Measurements from ENCODE around the gene DSCAML1. TPM values are rescaled to one million over a fixed set of nuclear protein-coding genes. Genes with fewer than 3 reads are reported as not detected.

The DSCAML1 gene
- total RNA-seq, 1 experiment from 2014 or later = 5.4 TPM

DNA sequence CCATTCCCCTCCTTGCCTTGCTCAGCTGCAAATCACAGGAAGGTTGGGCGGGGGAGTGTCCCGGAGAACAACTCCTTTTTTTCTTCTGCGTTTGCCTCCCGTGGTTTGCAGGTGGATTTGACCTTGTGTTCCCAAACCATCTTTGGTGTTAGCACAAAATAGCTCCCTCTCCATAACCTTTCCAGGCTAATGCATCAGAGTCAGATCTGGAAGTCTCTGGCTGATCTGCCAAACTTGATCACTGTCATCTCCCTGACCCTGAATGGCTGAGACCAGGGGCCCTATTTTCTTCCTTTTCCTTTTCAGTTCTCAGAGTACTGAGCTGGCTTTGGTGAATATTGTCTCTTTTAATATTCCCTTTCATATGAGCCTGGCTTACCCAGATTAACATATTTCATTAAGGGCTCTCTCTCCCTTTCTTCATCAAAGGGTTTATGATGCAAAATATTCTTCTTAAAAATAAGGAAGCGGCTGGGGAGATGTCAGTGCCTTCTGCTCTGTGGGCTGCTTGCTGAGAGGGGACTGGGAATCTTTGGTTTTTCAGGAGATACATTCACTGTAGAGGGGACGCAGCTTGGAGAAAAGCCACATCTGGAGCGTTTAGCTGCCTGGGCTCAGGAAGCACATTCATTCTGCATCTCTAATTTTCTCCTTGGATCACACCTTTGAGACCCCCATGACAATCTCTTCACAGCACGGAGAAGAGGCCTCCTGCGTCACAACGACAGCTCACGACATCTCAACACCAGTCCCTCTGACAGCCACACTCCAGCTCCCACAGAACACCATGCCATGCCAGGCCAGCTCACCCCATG is 321.1 kb downstream of the DSCAML1 start:
- in situ Hi-C loops (cut with HindIII; ENCODE audit: low pct_unique_long_range_greater_than_20kb, low sequenced_read_pairs) = no loop called here
- DNase-seq (ENCODE audit: low read depth) = no peak

DNA sequence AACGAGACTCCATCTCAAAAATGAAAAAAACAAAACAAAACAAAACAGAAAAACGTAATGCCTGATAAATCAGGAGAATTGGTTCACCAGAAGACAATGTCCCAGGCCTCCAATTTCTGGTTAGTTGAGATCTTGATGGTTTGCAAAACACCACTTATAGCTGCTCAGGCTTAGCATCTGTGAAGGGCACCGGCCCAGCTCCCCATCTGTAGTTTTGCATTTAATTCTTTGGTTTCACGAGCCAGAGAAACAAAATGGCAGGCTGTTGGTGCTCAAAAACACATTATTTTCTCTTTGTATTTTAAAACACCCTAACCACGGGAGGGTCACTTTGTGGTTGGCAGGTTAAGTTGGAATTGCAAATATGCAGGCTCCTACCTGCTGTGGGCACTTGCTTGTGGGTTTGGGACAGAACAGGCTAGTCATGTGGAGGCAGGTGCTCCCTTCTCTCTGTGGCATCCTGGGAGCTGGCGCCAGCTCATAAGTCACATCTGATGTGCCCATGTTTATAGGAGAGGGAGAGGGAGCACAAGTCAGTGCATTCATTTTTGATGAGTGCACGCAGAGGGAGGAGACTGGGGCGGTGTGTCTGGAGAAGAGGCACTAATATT is 323.4 kb downstream of the DSCAML1 start:
- DNase-seq (ENCODE audit: low read depth) = no peak
- in situ Hi-C loops (cut with HindIII; ENCODE audit: low pct_unique_long_range_greater_than_20kb, low sequenced_read_pairs) = no loop called here

DNA sequence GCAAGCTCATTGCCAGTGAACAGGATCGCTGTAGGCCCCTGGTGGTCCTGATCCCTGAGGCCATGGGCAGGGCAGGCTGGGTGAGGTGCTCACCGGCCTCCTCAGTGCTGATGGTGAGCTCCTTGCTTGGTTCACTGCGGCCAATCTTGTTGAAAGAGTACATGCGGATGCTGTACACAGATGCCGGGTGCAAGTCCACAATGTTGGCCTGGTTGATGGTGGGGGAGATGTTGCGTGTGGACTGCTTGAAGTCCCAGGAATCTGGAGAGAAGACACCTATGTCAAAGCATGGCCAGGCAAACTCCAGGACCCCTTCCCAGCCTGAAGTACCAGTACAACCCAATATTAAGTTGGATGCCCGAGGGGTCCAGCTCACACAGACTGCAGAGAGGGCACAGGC is 325.2 kb downstream of the DSCAML1 start:
- in situ Hi-C loops (cut with HindIII; ENCODE audit: low pct_unique_long_range_greater_than_20kb, low sequenced_read_pairs) = no loop called here
- DNase-seq (ENCODE audit: low read depth) = no peak

DNA sequence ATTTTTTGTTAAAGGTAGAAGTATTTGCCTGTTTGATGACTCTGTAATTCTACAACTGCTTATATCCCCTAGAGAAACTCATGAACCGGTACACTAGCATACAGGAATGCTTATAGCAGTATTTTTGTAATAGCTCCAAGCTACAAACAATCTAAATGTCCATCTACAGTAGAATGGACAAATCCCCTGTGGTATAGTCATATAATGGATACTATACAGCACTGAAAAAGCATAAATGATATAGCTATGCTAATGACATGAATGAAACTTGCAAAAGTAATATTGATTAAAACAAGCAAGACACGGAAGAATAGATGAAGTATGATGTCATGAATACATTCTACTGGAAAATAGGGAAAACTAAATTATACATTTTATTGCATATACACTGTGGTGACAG is 326.4 kb downstream of the DSCAML1 start:
- in situ Hi-C loops (cut with HindIII; ENCODE audit: low pct_unique_long_range_greater_than_20kb, low sequenced_read_pairs) = no loop called here
- DNase-seq (ENCODE audit: low read depth) = no peak

DNA sequence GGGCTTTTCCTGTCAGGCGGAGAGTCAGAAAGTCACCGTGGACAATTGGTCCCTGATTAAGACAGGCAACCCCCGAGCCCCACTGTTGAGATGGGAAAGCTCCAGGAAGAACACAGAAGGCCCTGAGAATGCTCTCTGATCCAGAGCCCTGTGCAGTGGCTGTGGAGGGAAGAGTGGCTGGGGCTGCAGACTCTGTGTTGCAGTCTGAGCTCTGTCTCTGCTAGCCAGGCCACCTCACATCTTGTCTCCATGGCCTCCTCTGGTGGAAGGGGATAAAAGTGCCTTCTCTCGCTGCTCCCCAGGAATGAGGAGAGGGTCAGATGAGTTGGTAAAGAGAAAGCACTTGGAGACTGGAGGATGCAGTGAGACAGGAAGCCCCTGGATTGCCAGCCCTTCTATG is 328.1 kb downstream of the DSCAML1 start:
- DNase-seq (ENCODE audit: low read depth) = no peak
- in situ Hi-C loops (cut with HindIII; ENCODE audit: low pct_unique_long_range_greater_than_20kb, low sequenced_read_pairs) = no loop called here

DNA sequence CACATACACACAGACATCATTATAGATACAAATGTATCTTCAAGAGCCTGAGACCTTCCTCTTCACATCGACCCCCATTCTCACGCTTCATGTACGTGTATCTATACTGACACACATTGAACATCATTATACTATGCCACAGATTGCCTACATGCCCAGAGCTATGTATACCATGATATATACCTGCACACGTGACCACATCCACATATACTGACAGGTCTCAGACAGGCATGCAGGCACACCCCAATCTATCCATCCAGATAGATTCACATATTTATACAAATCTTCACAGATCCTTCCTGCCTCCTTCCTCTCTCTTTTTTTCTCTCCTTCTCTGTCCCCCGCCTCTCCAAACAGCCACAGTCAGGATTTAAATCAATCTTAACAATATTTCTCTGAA is 329.2 kb downstream of the DSCAML1 start:
- in situ Hi-C loops (cut with HindIII; ENCODE audit: low pct_unique_long_range_greater_than_20kb, low sequenced_read_pairs) = no loop called here
- DNase-seq (ENCODE audit: low read depth) = no peak

DNA sequence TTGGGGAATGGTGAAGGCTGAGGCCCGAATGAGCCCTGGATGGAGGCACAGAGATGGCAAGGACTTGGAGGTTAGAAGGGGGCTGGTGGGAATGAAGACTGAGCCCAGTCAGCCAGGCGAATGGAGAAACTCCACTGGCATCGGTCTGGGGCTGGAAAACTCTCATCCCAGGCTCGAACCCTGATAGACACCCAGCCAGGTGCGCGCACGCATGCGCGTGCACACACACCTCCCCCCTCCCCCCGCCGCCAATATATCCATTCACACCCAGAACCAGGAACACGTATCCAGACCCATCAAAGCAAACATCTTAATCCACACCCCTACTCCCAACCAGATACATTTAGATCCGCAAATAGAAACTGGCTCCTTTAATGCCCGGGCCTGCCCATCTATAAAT is 330.1 kb downstream of the DSCAML1 start:
- in situ Hi-C loops (cut with HindIII; ENCODE audit: low pct_unique_long_range_greater_than_20kb, low sequenced_read_pairs) = no loop called here
- DNase-seq (ENCODE audit: low read depth) = no peak

DNA sequence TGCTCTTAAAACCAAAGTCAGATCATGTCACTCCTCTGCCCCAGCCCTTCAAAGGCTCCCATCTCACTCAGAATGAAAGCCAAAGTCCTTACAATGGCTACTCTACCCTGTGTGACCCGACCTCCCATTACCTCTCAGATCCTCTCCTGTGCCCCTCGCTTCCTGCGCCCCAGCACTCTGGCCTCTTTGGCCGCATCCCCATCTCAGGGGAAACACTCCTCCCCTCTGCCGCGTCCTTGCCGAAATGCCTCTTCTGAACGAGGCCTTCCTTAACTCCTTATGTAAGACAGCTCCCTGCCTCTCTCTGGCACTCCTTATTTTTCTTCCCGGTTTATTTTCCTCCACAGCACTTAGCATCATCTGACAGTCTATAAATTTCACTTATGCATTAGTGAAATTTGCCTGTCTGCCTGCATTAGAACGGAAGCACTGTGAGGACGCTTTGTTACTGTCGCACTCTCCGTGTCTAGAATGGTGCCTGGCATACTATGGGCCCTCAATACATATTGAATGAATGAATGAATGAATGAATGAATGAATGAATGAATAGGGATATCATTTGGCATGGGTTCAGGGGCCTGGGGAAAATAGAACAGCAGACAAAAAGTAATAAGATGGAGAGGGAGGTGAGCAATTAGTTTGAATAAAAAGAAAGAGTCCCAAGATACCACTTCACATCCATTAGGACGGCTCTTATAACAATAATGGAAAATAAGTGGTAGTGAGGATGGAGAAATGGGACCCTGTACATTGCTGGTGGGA is 331.6 kb downstream of the DSCAML1 start:
- in situ Hi-C loops (cut with HindIII; ENCODE audit: low pct_unique_long_range_greater_than_20kb, low sequenced_read_pairs) = no loop called here
- no peak for DNase-seq (ENCODE audit: low read depth)

DNA sequence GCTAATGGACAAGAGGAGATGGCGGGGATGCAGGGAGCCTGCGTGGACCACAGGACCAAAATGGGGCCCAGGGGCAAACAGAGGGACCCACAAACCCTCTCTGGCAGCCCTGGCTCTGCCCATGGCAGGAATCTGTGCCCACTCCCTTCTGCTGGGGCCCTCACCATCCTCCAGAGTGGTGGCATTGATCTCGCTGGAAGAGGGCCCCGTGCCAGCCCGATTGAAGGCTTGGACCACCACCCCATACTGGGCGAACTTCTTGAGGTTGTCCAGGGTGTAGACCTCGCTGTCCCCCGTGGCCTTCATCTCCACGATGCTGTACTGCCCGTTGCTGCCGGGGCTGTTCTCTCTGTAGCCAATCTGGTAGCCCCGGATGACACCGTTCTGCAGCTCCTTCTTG is 332.2 kb downstream of the DSCAML1 start:
- DNase-seq (ENCODE audit: low read depth) = no peak
- in situ Hi-C loops (cut with HindIII; ENCODE audit: low pct_unique_long_range_greater_than_20kb, low sequenced_read_pairs) = no loop called here

DNA sequence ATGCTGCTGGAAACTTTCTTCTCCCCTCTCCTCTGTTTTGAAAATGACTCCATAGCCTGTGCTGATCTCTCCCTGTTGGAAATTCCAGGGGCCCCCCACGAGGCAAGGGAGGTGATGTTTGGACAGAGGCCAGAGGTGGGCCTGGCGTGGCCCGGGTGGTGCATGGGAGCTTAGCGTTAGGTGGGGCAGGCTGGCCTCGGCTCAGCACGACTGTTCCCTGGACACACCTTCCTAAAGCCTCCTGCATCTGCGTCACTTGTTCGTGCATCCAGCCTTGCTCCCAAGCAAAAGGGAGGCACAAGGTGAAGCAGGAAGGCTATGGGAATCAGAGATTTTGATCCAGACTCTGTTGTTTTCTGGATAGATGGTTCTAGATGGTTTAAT is 334.2 kb downstream of the DSCAML1 start:
- no peak for DNase-seq (ENCODE audit: low read depth)
- in situ Hi-C loops (cut with HindIII; ENCODE audit: low pct_unique_long_range_greater_than_20kb, low sequenced_read_pairs) = no loop called here

DNA sequence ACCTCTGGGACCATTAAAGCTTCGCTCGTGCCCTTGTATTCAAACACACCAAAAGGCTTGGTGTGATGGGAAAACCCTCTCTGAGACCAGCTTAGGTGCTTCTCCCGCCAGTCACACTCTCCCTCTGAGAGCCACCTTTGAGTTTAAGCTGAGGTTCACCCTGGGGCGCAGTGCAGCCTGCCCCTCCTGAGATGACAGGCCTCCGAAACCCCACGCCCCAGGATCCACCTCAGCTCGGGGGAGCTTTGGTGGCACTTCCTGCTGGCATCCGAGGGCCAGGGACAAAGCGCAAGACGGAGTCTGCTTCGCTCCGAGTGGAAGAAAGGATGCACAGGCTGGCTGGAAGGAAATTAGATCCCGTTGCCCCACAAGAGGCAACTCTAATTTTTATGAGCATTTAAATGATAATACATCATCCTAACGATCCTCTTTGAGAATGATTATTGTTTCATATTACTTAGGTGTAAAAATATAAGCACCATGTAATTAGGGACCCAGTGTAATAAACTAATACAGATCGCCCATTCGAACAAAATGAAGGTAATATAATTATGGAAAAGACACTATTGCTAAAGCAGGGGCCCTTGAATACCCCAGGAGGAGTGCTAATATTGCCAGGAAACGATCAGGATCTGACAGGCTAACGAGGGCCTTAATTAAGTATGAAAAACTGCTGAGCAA is 334.7 kb downstream of the DSCAML1 start:
- in situ Hi-C loops (cut with HindIII; ENCODE audit: low pct_unique_long_range_greater_than_20kb, low sequenced_read_pairs) = no loop called here
- no peak for DNase-seq (ENCODE audit: low read depth)

DNA sequence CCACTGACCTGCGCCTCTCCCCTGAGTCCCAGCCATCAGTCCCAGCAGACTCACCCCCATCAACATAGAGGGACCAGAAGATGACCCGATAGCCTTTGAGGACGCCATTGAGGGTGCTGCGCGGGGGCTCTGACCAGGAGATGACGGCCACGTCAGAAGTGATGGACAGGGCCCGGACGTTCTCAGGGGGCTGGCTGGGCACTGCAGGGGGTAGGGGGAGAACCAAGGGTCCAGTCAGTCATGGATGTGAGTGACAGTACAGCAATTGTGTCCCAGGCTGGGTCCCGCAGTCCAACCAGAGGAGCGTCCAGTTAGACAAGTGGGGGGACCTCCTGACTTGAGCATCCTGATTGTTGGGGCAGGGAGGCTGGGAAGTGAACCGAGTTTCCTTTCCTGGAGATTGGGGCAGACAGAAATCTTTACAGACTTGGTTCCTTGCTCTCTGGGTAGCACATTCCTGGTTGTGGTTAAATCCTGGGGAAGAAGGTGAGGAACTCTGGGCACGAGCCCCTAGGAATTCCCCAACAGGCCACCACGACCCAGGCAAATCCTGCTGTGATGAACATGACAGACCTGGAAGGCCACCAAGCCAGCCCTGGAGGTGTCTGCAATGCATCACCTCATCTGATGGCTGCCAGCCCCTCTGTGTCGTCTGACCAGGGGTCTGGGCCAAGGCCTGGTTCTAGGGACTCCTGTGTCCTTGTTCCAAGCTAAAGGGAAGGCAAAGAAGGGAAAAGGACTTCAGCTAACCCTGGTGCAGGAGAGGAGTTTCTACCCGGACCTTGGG is 335.4 kb downstream of the DSCAML1 start:
- no peak for DNase-seq (ENCODE audit: low read depth)
- in situ Hi-C loops (cut with HindIII; ENCODE audit: low pct_unique_long_range_greater_than_20kb, low sequenced_read_pairs) = no loop called here

DNA sequence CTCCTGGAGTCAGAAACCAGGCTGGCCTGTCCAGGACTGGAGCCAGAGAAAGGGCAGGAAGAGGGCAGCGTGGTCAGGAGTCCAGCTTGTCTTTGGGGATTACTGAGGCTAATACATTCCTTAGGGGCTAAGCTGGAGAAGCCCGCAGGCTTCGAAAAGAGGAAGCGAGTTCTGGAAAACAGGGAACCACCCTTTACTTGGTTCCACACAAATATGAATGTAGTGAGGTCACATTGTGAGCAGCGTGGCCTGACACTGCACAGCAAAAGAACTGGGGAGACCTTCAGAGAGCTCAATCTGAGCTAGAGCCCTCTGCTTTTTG is 337.1 kb downstream of the DSCAML1 start:
- DNase-seq (ENCODE audit: low read depth) = no peak
- in situ Hi-C loops (cut with HindIII; ENCODE audit: low pct_unique_long_range_greater_than_20kb, low sequenced_read_pairs) = no loop called here

DNA sequence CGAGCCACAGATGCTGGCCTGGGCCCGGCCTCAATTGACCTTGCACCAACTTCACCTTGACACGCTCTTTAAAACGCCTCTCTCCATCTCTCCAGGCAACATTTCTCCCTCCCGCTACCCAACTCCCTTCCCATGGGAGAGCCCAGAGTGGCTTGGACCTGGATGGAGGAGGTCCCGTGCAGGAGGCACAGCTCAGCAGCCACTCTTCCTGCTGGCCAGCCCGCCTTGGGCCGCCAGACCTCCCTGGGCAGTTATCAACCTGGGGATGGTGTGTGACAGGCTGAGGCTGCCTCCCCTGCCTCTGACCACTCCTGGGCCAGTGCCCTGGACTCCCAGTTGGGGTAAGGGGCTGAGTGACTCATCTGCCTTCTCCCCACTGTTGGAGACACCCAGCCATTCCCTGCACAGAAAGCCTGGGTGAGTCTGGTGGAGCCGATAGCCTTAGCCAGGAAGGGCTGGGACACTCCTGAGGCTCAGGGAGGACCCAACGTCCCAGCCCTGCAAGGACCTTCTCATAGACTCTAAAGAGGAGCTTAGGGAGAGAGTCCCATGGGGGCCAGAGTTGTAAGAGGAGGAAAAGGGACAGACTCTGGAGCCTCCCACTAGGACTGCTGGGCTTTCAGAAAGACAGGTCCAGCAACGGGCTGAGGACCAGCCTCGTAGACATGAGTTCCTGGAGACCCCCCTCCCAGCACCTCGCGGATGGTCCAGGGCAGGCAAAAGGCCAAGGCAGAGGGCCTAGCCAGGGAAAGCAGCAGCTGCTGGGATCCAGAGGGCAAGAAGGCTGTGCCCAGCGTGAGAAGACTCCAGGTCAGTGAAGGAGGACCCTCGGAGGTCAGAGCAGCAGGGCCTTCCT is 337.7 kb downstream of the DSCAML1 start:
- DNase-seq (ENCODE audit: low read depth) = no peak
- in situ Hi-C loops (cut with HindIII; ENCODE audit: low pct_unique_long_range_greater_than_20kb, low sequenced_read_pairs) = no loop called here

DNA sequence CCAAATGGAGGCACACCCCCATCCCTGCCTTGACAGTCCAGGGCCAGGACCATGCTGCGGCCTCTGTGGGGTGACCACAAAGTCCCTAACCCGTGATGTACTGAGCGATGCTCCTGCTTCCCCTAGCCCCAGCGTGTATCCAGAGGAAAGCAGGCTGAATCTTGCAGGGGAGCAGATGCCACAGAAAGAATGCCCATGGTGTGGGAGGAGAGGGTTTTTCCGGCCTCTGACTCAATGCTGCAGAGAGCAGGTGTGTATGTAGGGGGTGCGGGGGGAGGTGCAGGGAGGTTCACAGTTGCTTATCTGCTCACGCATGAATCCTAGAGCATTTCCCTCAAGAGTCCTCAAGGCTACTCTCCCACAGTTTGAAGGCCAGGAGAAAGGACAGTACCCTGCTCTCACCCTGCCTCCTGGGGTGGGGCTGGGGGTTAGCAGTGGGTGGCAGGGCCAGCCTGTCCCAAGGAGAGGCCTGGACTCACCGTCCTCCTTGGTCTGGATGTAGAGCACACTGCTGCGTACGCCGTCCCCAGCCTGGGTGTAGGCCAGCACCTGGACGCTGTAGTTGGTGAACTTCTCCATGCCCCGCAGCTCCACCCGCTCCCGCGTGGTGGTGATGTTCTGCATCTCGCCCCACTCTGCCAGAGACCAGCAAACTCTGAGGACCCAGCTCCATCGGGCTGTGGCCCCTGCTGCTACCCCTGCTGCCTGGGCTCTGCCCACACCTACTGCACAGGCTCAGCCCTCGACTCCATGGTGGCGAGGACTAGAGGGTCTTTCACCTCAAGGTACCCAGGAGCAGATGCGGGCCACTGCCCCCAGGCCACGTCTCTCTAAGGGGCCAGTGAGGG is 338.5 kb downstream of the DSCAML1 start:
- DNase-seq (ENCODE audit: low read depth) = no peak
- in situ Hi-C loops (cut with HindIII; ENCODE audit: low pct_unique_long_range_greater_than_20kb, low sequenced_read_pairs) = no loop called here

DNA sequence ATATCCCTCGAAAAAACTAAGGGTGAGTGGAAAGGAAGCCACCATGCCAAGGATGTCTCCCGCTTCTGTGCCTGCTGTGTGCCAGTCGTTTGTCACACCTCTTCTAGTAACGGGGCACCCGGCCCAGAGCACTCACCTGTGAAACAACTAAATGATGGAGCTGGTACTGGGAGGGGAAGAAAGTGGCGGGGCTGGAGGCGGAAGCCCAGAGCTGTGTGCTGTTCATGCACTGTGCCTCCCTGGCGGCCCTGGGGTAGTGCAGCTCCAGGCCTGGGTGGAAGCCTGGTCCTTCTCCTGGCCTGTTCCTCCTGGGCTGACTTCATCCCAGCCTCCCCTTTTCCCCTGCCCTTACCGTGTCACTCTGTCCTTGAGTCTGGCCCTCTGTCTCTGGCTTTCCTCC is 339.2 kb downstream of the DSCAML1 start:
- in situ Hi-C loops (cut with HindIII; ENCODE audit: low pct_unique_long_range_greater_than_20kb, low sequenced_read_pairs) = no loop called here
- DNase-seq (ENCODE audit: low read depth) = no peak
